Ishikawa (cell line): ENCODE results near the gene ASMTL.

Experiments used
- CREB1 ChIP-seq: IDR thresholded peaks from 2 replicates; pipeline ENCODE4 v1.6.1; 2012; ENCODE audit warnings: low read depth
- EGR1 ChIP-seq: IDR thresholded peaks from 2 replicates; pipeline ENCODE4 v1.6.1; 2012
- EP300 ChIP-seq: IDR thresholded peaks from 2 replicates; pipeline ENCODE4 v1.6.1; 2012; ENCODE audit warnings: borderline replicate concordance
- FOXM1 ChIP-seq: IDR thresholded peaks from 2 replicates; pipeline ENCODE4 v1.6.1; 2012; ENCODE audit warnings: low read depth, borderline replicate concordance
- NFIC ChIP-seq: IDR thresholded peaks from 2 replicates; pipeline ENCODE4 v1.6.1; 2012
- RAD21 ChIP-seq: IDR thresholded peaks from 2 replicates; pipeline ENCODE4 v1.6.1; 2012; ENCODE audit warnings: low read depth
- TAF1 ChIP-seq: IDR thresholded peaks from 2 replicates; pipeline ENCODE4 v1.6.1; 2012; ENCODE audit warnings: low read depth, mild to moderate bottlenecking
- TCF12 ChIP-seq: IDR thresholded peaks from 2 replicates; pipeline ENCODE4 v1.6.1; 2012; ENCODE audit warnings: low read depth
- TEAD4 ChIP-seq: IDR thresholded peaks from 2 replicates; pipeline ENCODE4 v1.6.1; 2012
- YY1 ChIP-seq: IDR thresholded peaks from 2 replicates; pipeline ENCODE4 v1.6.1; 2012; ENCODE audit warnings: low read depth
- ZBTB7A ChIP-seq: IDR thresholded peaks from 2 replicates; pipeline ENCODE4 v1.6.1; 2012; ENCODE audit warnings: low read depth
- TF ChIP-seq, protein P1 (sequence below): IDR thresholded peaks from 2 replicates; pipeline ENCODE4 v1.6.1; 2012
- TF ChIP-seq, protein P2 (sequence below): IDR thresholded peaks from 2 replicates; pipeline ENCODE4 v1.6.1; 2012; ENCODE audit warnings: low read depth, mild to moderate bottlenecking
- TF ChIP-seq, protein P3 (sequence below): IDR thresholded peaks from 2 replicates; pipeline ENCODE4 v1.6.1; 2012

DNA sequence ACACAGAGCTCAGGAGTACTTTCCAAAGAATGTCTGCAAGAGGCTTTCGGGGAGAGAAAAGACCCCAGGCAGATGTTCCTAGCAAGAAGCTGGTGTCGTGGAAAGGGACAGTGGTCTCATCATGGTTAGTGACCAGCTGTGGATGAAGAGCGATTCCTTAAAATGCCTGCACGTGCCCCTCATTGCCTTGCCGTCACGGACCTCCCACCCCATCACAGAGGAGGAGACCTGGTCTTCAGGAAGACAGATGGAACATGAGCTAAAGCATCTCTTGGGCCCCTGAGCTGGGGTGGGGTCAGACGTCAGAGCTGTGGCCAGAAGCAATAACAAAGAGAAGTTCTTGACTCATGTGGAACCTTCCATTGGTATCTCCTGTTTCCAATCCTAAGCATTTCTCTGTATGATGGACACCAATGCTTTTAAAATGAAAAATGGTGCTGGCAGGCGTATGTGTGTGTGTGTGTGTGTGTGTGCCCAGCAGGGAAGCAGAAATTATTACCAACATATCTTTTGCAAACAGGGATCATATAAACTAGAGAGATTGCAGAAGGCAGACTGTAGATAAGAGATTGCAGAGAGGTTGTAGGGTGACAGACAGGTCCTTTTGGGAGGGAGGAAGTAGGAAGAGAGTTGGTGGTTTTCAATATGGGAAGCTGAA is 25.2 kb upstream of the ASMTL start:
- TF ChIP-seq, protein P1, sequence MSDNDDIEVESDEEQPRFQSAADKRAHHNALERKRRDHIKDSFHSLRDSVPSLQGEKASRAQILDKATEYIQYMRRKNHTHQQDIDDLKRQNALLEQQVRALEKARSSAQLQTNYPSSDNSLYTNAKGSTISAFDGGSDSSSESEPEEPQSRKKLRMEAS, result no peak
- TF ChIP-seq RAD21, result no peak
- TF ChIP-seq TAF1, result no peak
- TF ChIP-seq, protein P2, sequence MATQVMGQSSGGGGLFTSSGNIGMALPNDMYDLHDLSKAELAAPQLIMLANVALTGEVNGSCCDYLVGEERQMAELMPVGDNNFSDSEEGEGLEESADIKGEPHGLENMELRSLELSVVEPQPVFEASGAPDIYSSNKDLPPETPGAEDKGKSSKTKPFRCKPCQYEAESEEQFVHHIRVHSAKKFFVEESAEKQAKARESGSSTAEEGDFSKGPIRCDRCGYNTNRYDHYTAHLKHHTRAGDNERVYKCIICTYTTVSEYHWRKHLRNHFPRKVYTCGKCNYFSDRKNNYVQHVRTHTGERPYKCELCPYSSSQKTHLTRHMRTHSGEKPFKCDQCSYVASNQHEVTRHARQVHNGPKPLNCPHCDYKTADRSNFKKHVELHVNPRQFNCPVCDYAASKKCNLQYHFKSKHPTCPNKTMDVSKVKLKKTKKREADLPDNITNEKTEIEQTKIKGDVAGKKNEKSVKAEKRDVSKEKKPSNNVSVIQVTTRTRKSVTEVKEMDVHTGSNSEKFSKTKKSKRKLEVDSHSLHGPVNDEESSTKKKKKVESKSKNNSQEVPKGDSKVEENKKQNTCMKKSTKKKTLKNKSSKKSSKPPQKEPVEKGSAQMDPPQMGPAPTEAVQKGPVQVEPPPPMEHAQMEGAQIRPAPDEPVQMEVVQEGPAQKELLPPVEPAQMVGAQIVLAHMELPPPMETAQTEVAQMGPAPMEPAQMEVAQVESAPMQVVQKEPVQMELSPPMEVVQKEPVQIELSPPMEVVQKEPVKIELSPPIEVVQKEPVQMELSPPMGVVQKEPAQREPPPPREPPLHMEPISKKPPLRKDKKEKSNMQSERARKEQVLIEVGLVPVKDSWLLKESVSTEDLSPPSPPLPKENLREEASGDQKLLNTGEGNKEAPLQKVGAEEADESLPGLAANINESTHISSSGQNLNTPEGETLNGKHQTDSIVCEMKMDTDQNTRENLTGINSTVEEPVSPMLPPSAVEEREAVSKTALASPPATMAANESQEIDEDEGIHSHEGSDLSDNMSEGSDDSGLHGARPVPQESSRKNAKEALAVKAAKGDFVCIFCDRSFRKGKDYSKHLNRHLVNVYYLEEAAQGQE, result no peak
- no peak for TF ChIP-seq EP300
- TF ChIP-seq YY1, result no peak
- TF ChIP-seq FOXM1, result no peak
- no peak for TF ChIP-seq ZBTB7A
- TF ChIP-seq, protein P3, sequence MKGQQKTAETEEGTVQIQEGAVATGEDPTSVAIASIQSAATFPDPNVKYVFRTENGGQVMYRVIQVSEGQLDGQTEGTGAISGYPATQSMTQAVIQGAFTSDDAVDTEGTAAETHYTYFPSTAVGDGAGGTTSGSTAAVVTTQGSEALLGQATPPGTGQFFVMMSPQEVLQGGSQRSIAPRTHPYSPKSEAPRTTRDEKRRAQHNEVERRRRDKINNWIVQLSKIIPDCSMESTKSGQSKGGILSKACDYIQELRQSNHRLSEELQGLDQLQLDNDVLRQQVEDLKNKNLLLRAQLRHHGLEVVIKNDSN, result no peak
- TF ChIP-seq NFIC, result no peak
- TF ChIP-seq EGR1, result no peak
- TF ChIP-seq TCF12, result no peak
- no peak for TF ChIP-seq TEAD4
- TF ChIP-seq CREB1, result no peak
